GM19043 (cell line): Measurements from ENCODE around the gene CHRNB1.

ENCODE experiments used
- ATAC-seq: cut with Tn5 transposase; IDR thresholded peaks from one replicate; pipeline ENCODE4 v1.9.1; 2021; ENCODE audit warnings: low read depth; ENCODE audit not compliant: unreplicated experiment

Gene CHRNB1

GRCh38 chr17:7413346-7413985, 31.4 kb upstream of the CHRNB1 start:
- ATAC-seq, result no peak

- ATAC-seq, result no peak
Measured at GRCh38 chr17:7414837-7415236, 30.0 kb upstream of the CHRNB1 start.

- ATAC-seq, result no peak
Measured at GRCh38 chr17:7415784-7416183, 29.1 kb upstream of the CHRNB1 start.

GRCh38 chr17:7416323-7416722, 28.5 kb upstream of the CHRNB1 start:
- ATAC-seq, result no peak

GRCh38 chr17:7417056-7417655, 27.7 kb upstream of the CHRNB1 start:
- no peak for ATAC-seq

GRCh38 chr17:7418472-7419152, 26.2 kb upstream of the CHRNB1 start:
- ATAC-seq, result no peak

GRCh38 chr17:7419819-7420610, 24.8 kb upstream of the CHRNB1 start, which contains the start of gene SPEM1:
Gene SPEM1 (plus strand): TSS chr17:7420324. CDS start chr17:7420385, 61 bp downstream.
- no peak for ATAC-seq

- no peak for ATAC-seq
Measured at GRCh38 chr17:7421186-7421585, 23.7 kb upstream of the CHRNB1 start.

- no peak for ATAC-seq
Measured at GRCh38 chr17:7423679-7424078, 21.2 kb upstream of the CHRNB1 start.

GRCh38 chr17:7425316-7425715, 19.5 kb upstream of the CHRNB1 start, which contains the start of gene SPEM2:
Gene SPEM2 (plus strand): TSS chr17:7425616. CDS start chr17:7425689, 73 bp downstream.
- no peak for ATAC-seq

- ATAC-seq, result no peak
Measured at GRCh38 chr17:7425756-7426155, 19.1 kb upstream of the CHRNB1 start.

- ATAC-seq, result no peak
Measured at GRCh38 chr17:7426203-7426863, 18.5 kb upstream of the CHRNB1 start.

- no peak for ATAC-seq
Measured at GRCh38 chr17:7426896-7427489, 17.9 kb upstream of the CHRNB1 start.

GRCh38 chr17:7427549-7427948, 17.3 kb upstream of the CHRNB1 start:
- no peak for ATAC-seq

GRCh38 chr17:7428557-7428956, 16.3 kb upstream of the CHRNB1 start, which contains the start of gene SPEM3:
Gene SPEM3 (plus strand): TSS chr17:7428857. CDS start chr17:7428903, 46 bp downstream.
- no peak for ATAC-seq

- no peak for ATAC-seq
Measured at GRCh38 chr17:7429722-7430121, 15.1 kb upstream of the CHRNB1 start.

- no peak for ATAC-seq
Measured at GRCh38 chr17:7431231-7431630, 13.6 kb upstream of the CHRNB1 start.

GRCh38 chr17:7432296-7432695, 12.6 kb upstream of the CHRNB1 start:
- ATAC-seq, result no peak

GRCh38 chr17:7435676-7436555, 8.9 kb upstream of the CHRNB1 start:
- peak; percentile 9 for ATAC-seq
